ENCODE results near the gene ZIC4.

ZIC4 gene

GRCh38 chr3:147389717-147390116 lies 16.6 kb downstream of the ZIC4 start:
- TF ChIP-seq JUND (IDR thresholded peaks at IDR 0.05; ENCODE audit: low read depth): no peak
- in situ Hi-C loops (cut with HindIII; ENCODE audit: low pct_unique_long_range_greater_than_20kb, low sequenced_read_pairs): no loop called here
- DNase-seq (ENCODE audit: low read depth in 1 of 2, low spot score in 1 of 2): no peak

GRCh38 chr3:147388700-147389580 lies 17.4 kb downstream of the ZIC4 start:
- DNase-seq (ENCODE audit: low read depth in 1 of 2, low spot score in 1 of 2): no peak
- TF ChIP-seq JUND (IDR thresholded peaks at IDR 0.05; ENCODE audit: low read depth): no peak

GRCh38 chr3:147387885-147388699 lies 18.3 kb downstream of the ZIC4 start:
- DNase-seq (ENCODE audit: low read depth in 1 of 2, low spot score in 1 of 2): no peak
- in situ Hi-C loops (cut with HindIII; ENCODE audit: low pct_unique_long_range_greater_than_20kb, low sequenced_read_pairs): no loop called here
- no peak for TF ChIP-seq JUND (IDR thresholded peaks at IDR 0.05; ENCODE audit: low read depth)

More at GRCh38 chr3:147388700-147389580, 17.4 kb downstream of the ZIC4 start:
- in situ Hi-C loops (cut with HindIII; ENCODE audit: low pct_unique_long_range_greater_than_20kb, low sequenced_read_pairs): no loop called here

GRCh38 chr3:147387291-147387884 lies 19.0 kb downstream of the ZIC4 start:
- no peak for TF ChIP-seq JUND (IDR thresholded peaks at IDR 0.05; ENCODE audit: low read depth)
- no peak for DNase-seq (ENCODE audit: low read depth in 1 of 2, low spot score in 1 of 2)
- in situ Hi-C loops (cut with HindIII; ENCODE audit: low pct_unique_long_range_greater_than_20kb, low sequenced_read_pairs): no loop called here

GRCh38 chr3:147385059-147386012 lies 21.0 kb downstream of the ZIC4 start:
- no peak for TF ChIP-seq JUND (IDR thresholded peaks at IDR 0.05; ENCODE audit: low read depth)
- DNase-seq (ENCODE audit: low read depth in 1 of 2, low spot score in 1 of 2): no peak
- in situ Hi-C loops (cut with HindIII; ENCODE audit: low pct_unique_long_range_greater_than_20kb, low sequenced_read_pairs): no loop called here

- in situ Hi-C loops (cut with HindIII; ENCODE audit: low pct_unique_long_range_greater_than_20kb, low sequenced_read_pairs): no loop called here
- no peak for TF ChIP-seq JUND (IDR thresholded peaks at IDR 0.05; ENCODE audit: low read depth)
- DNase-seq (ENCODE audit: low read depth in 1 of 2, low spot score in 1 of 2): no peak
Measured at GRCh38 chr3:147384210-147385058, 21.9 kb downstream of the ZIC4 start.

- TF ChIP-seq JUND (IDR thresholded peaks at IDR 0.05; ENCODE audit: low read depth): no peak
- DNase-seq (ENCODE audit: low read depth in 1 of 2, low spot score in 1 of 2): peak in 1 of 2 experiments; percentile 48
- in situ Hi-C loops (cut with HindIII; ENCODE audit: low pct_unique_long_range_greater_than_20kb, low sequenced_read_pairs): no loop called here
Measured at GRCh38 chr3:147383617-147384016, 22.7 kb downstream of the ZIC4 start.

GRCh38 chr3:147381596-147381995 lies 24.7 kb downstream of the ZIC4 start:
- TF ChIP-seq JUND (IDR thresholded peaks at IDR 0.05; ENCODE audit: low read depth): no peak
- no peak for DNase-seq (ENCODE audit: low read depth in 1 of 2, low spot score in 1 of 2)
- in situ Hi-C loops (cut with HindIII; ENCODE audit: low pct_unique_long_range_greater_than_20kb, low sequenced_read_pairs): no loop called here

GRCh38 chr3:147380977-147381376 lies 25.4 kb downstream of the ZIC4 start:
- DNase-seq (ENCODE audit: low read depth in 1 of 2, low spot score in 1 of 2): no peak
- no peak for TF ChIP-seq JUND (IDR thresholded peaks at IDR 0.05; ENCODE audit: low read depth)
- in situ Hi-C loops (cut with HindIII; ENCODE audit: low pct_unique_long_range_greater_than_20kb, low sequenced_read_pairs): no loop called here

GRCh38 chr3:147380387-147380951 lies 25.9 kb downstream of the ZIC4 start:
- no peak for DNase-seq (ENCODE audit: low read depth in 1 of 2, low spot score in 1 of 2)
- TF ChIP-seq JUND (IDR thresholded peaks at IDR 0.05; ENCODE audit: low read depth): no peak
- in situ Hi-C loops (cut with HindIII; ENCODE audit: low pct_unique_long_range_greater_than_20kb, low sequenced_read_pairs): no loop called here

- TF ChIP-seq JUND (IDR thresholded peaks at IDR 0.05; ENCODE audit: low read depth): no peak
- DNase-seq (ENCODE audit: low read depth in 1 of 2, low spot score in 1 of 2): no peak
- in situ Hi-C loops (cut with HindIII; ENCODE audit: low pct_unique_long_range_greater_than_20kb, low sequenced_read_pairs): no loop called here
Measured at GRCh38 chr3:147379651-147380050, 26.7 kb downstream of the ZIC4 start.

Measured in T47D (cell line).